Activated T-cell treated with anti-CD3 and anti-CD28 coated beads, Interleukin-2, amount 50 U/mL, for 4 hours (primary cell): Measurements from ENCODE around the gene GRK5. TPM values are rescaled to one million over a fixed set of nuclear protein-coding genes. Genes with fewer than 3 reads are reported as not detected.

Experiments used
- ATAC-seq, 2 donors: fragments of 200-7000 bp; cut with Tn5 transposase; one replicate each; pipeline ENCODE4 v1.10.0; 2021
- DNase-seq: peaks from one replicate; pipeline ENCODE4 v3.0.0-alpha.2; 2020
- H3K27me3 Mint-ChIP-seq: one replicate; pipeline ENCODE4 v1.8.0; 2021; ENCODE audit warnings: low read depth, mixed read lengths
- H3K36me3 Mint-ChIP-seq: one replicate; pipeline ENCODE4 v1.8.0; 2022; ENCODE audit warnings: mixed read lengths; ENCODE audit not compliant: insufficient read depth
- H3K4me1 Mint-ChIP-seq: one replicate; pipeline ENCODE4 v1.8.0; 2021; ENCODE audit warnings: low read depth, mixed read lengths
- H3K4me3 Mint-ChIP-seq: one replicate; pipeline ENCODE4 v1.8.0; 2021; ENCODE audit warnings: mild to moderate bottlenecking, moderate library complexity, mixed read lengths
- H3K9me3 Mint-ChIP-seq: one replicate; pipeline ENCODE4 v1.8.0; 2021; ENCODE audit warnings: mixed read lengths
- total RNA-seq, 3 donors: library from RNA; stranded (reverse); gene quantifications; one replicate each; pipeline ENCODE4 v1.2.1, GENCODE V29; 2021

Gene GRK5
- total RNA-seq, 3 donors from 2014 or later, result 14.0 to 15.6 (median 15.3) TPM

- no peaks in the 10 kb centered on the region for H3K9me3 Mint-ChIP-seq
- peak overlapping the region; percentile 35 for H3K4me3 Mint-ChIP-seq
- H3K36me3 Mint-ChIP-seq, result no peaks in the 10 kb centered on the region
- no peaks in the 10 kb centered on the region for H3K27me3 Mint-ChIP-seq
- DNase-seq (no peak), ATAC-seq (no peak)
- H3K4me1 Mint-ChIP-seq, result peaks cover 81% of the 10 kb centered on the region
Measured at GRCh38 chr10:119289227-119289920, 82.0 kb downstream of the GRK5 start.

GRCh38 chr10:119290301-119291048, 83.1 kb downstream of the GRK5 start:
- Mint-ChIP-seq H3K36me3 (peaks cover under 1% of the 10 kb centered on the region), H3K4me3 (no peak overlapping the region), H3K9me3 (no peaks in the 10 kb centered on the region), H3K27me3 (no peaks in the 10 kb centered on the region), H3K4me1 (peaks cover 70% of the 10 kb centered on the region)
- ATAC-seq, result no peak
- no peak for DNase-seq

- peaks cover 6% of the 10 kb centered on the region for H3K36me3 Mint-ChIP-seq
- no peaks in the 10 kb centered on the region for H3K27me3 Mint-ChIP-seq
- H3K4me1 Mint-ChIP-seq, result peaks cover 61% of the 10 kb centered on the region
- H3K4me3 Mint-ChIP-seq, result no peak overlapping the region
- no peak for ATAC-seq
- no peak for DNase-seq
- H3K9me3 Mint-ChIP-seq, result peaks cover 3% of the 10 kb centered on the region
Measured at GRCh38 chr10:119291223-119291900, 84.0 kb downstream of the GRK5 start.

GRCh38 chr10:119292968-119293760, 85.8 kb downstream of the GRK5 start:
- Mint-ChIP-seq H3K27me3 (no peaks in the 10 kb centered on the region), H3K4me3 (no peak overlapping the region), H3K9me3 (peaks cover 10% of the 10 kb centered on the region), H3K4me1 (peaks cover 47% of the 10 kb centered on the region), H3K36me3 (peaks cover 20% of the 10 kb centered on the region)
- ATAC-seq, result no peak
- DNase-seq, result no peak

GRCh38 chr10:119296703-119297102, 89.3 kb downstream of the GRK5 start:
- peaks cover 10% of the 10 kb centered on the region for H3K9me3 Mint-ChIP-seq
- H3K36me3 Mint-ChIP-seq, result peaks cover 20% of the 10 kb centered on the region
- no peak for DNase-seq
- H3K4me1 Mint-ChIP-seq, result peaks cover 51% of the 10 kb centered on the region
- H3K4me3 Mint-ChIP-seq, result no peak overlapping the region
- H3K27me3 Mint-ChIP-seq, result no peaks in the 10 kb centered on the region
- ATAC-seq, result no peak

GRCh38 chr10:119297207-119297968, 90.0 kb downstream of the GRK5 start:
- H3K4me1 Mint-ChIP-seq, result peaks cover 53% of the 10 kb centered on the region
- ATAC-seq (no peak), DNase-seq (no peak)
- H3K27me3 Mint-ChIP-seq, result no peaks in the 10 kb centered on the region
- H3K9me3 Mint-ChIP-seq, result peaks cover 10% of the 10 kb centered on the region
- H3K4me3 Mint-ChIP-seq, result no peak overlapping the region
- H3K36me3 Mint-ChIP-seq, result peaks cover 20% of the 10 kb centered on the region

GRCh38 chr10:119298810-119299209, 91.4 kb downstream of the GRK5 start:
- no peak overlapping the region for H3K4me3 Mint-ChIP-seq

GRCh38 chr10:119299531-119299930, 92.2 kb downstream of the GRK5 start:
- no peak for DNase-seq
- H3K27me3 Mint-ChIP-seq, result no peaks in the 10 kb centered on the region
- peaks cover 20% of the 10 kb centered on the region for H3K36me3 Mint-ChIP-seq
- H3K4me1 Mint-ChIP-seq, result peaks cover 58% of the 10 kb centered on the region
- peaks cover 10% of the 10 kb centered on the region for H3K9me3 Mint-ChIP-seq
- ATAC-seq, result no peak
- H3K4me3 Mint-ChIP-seq, result no peak overlapping the region

More at GRCh38 chr10:119298810-119299209, 91.4 kb downstream of the GRK5 start:
- Mint-ChIP-seq H3K4me1 (peaks cover 53% of the 10 kb centered on the region), H3K9me3 (peaks cover 10% of the 10 kb centered on the region), H3K27me3 (no peaks in the 10 kb centered on the region), H3K36me3 (peaks cover 20% of the 10 kb centered on the region)
- DNase-seq (no peak), ATAC-seq (no peak)

- peak; percentile 62 for DNase-seq
- H3K4me1 Mint-ChIP-seq, result peaks cover 76% of the 10 kb centered on the region
- peak; percentile 53 to 64 for ATAC-seq
- peaks cover 7% of the 10 kb centered on the region for H3K9me3 Mint-ChIP-seq
- peaks cover 13% of the 10 kb centered on the region for H3K36me3 Mint-ChIP-seq
- H3K4me3 Mint-ChIP-seq, result peak overlapping the region; percentile 65
- no peaks in the 10 kb centered on the region for H3K27me3 Mint-ChIP-seq
Measured at GRCh38 chr10:119301397-119301796, 94.0 kb downstream of the GRK5 start.

GRCh38 chr10:119302172-119302571, 94.8 kb downstream of the GRK5 start:
- H3K36me3 Mint-ChIP-seq, result peaks cover 6% of the 10 kb centered on the region
- ATAC-seq (no peak), DNase-seq (no peak)
- H3K27me3 Mint-ChIP-seq, result no peaks in the 10 kb centered on the region
- no peak overlapping the region for H3K4me3 Mint-ChIP-seq
- peaks cover 6% of the 10 kb centered on the region for H3K9me3 Mint-ChIP-seq
- H3K4me1 Mint-ChIP-seq, result peaks cover 84% of the 10 kb centered on the region

- Mint-ChIP-seq H3K4me1 (peaks cover 90% of the 10 kb centered on the region), H3K9me3 (peaks cover 3% of the 10 kb centered on the region), H3K27me3 (no peaks in the 10 kb centered on the region), H3K4me3 (no peak overlapping the region), H3K36me3 (peaks cover 3% of the 10 kb centered on the region)
- DNase-seq, result no peak
- ATAC-seq, result no peak
Measured at GRCh38 chr10:119302591-119303253, 95.4 kb downstream of the GRK5 start.

GRCh38 chr10:119303886-119304285, 96.5 kb downstream of the GRK5 start:
- no peak overlapping the region for H3K4me3 Mint-ChIP-seq
- DNase-seq (no peak), ATAC-seq (no peak)
- H3K27me3 Mint-ChIP-seq, result no peaks in the 10 kb centered on the region
- peaks cover 90% of the 10 kb centered on the region for H3K4me1 Mint-ChIP-seq
- no peaks in the 10 kb centered on the region for H3K36me3 Mint-ChIP-seq
- no peaks in the 10 kb centered on the region for H3K9me3 Mint-ChIP-seq

GRCh38 chr10:119304541-119304940, 97.2 kb downstream of the GRK5 start:
- no peaks in the 10 kb centered on the region for H3K9me3 Mint-ChIP-seq
- no peak overlapping the region for H3K4me3 Mint-ChIP-seq
- no peaks in the 10 kb centered on the region for H3K27me3 Mint-ChIP-seq
- peaks cover 87% of the 10 kb centered on the region for H3K4me1 Mint-ChIP-seq
- ATAC-seq (no peak), DNase-seq (no peak)
- H3K36me3 Mint-ChIP-seq, result no peaks in the 10 kb centered on the region
